HCT116 (cell line): ENCODE results near the gene LRRC32. TPM values are rescaled to one million over a fixed set of nuclear protein-coding genes. Genes with fewer than 3 reads are reported as not detected.

Experiments
- ATAC-seq: fragments of 200-7000 bp; cut with Tn5 transposase; 2 replicates; pipeline ENCODE4 v1.9.1; 2020; ENCODE audit warnings: mild to moderate bottlenecking, moderate library complexity
- BruUV-seq: library from RNA; stranded (reverse); fragments of 400-500 nt; replicated peaks from 2 replicates; lab custom pipeline; 2021; lab: Mats Ljungman, UMichigan
- CTCF ChIA-PET: fragments of 300-600 bp; sonication (Branson Sonifier 250); formaldehyde crosslinking; loops from one replicate; lab custom pipeline; 2021; ENCODE audit warnings: antibody characterized with exemption; lab: Charles Lee
- POLR2A ChIA-PET: fragments of 300-600, 350-600 bp; sonication (Branson Sonifier 250); formaldehyde crosslinking; loops from one replicate; lab custom pipeline; 2021; ENCODE audit warnings: antibody characterized with exemption; lab: Charles Lee
- RAD21 ChIA-PET, 2 experiments: fragments of 300-600 bp; sonication (Branson Sonifier 250); formaldehyde crosslinking; loops; one replicate each; lab custom pipeline; 2023; ENCODE audit warnings: low total read pairs in 2 of 2; ENCODE audit not compliant: uncharacterized antibody in 2 of 2, unreplicated experiment in 2 of 2, low non-redundant PET in 1 of 2; lab: Charles Lee
- DNase-seq: peaks from one replicate; pipeline ENCODE4 v3.0.0-alpha.2; 2010; ENCODE audit warnings: low read depth, low spot score
- H2AFZ ChIP-seq: fragments of 200-600 bp; shearing (Covaris generic), sonication (generic); 2 replicates; pipeline ENCODE4 v1.6.1; 2017; ENCODE audit warnings: low read depth, mixed run types, mixed read lengths, antibody characterized with exemption, low read length; ENCODE audit not compliant: poor library complexity, severe bottlenecking
- H3K27ac ChIP-seq: 2 replicates; pipeline ENCODE4 v1.5.1; 2012; ENCODE audit warnings: low read depth, low read length
- H3K27me3 ChIP-seq: fragments of 200-600 bp; sonication (generic); 2 replicates; pipeline ENCODE4 v1.6.1; 2016; ENCODE audit warnings: mixed run types, low read length, mixed read lengths; ENCODE audit not compliant: insufficient read depth
- H3K36me3 ChIP-seq, 2 experiments: fragments of 200-500 bp in 1 of 2; fragments of 200-600 bp in 1 of 2; sonication (Bioruptor generic) in 1 of 2; sonication (generic) in 1 of 2; 2 replicates each; pipeline versions ENCODE4 v1.5.1 to v1.6.1; 2014 to 2016; ENCODE audit warnings: low read length in 2 of 2, inconsistent platforms in 1 of 2, mixed read lengths in 1 of 2, mixed run types in 1 of 2; ENCODE audit not compliant: insufficient read depth in 2 of 2, control insufficient read depth in 1 of 2
- H3K4me1 ChIP-seq, 2 experiments: fragments of 200-600 bp in 1 of 2; sonication (generic) in 1 of 2; 2 replicates each; pipeline versions ENCODE4 v1.5.1 to v1.6.1; 2012 to 2017; ENCODE audit warnings: low read length in 2 of 2, inconsistent platforms in 1 of 2, mild to moderate bottlenecking in 1 of 2, mixed read lengths in 1 of 2, mixed run types in 1 of 2, moderate library complexity in 1 of 2; ENCODE audit not compliant: insufficient read depth in 2 of 2, control insufficient read depth in 1 of 2
- H3K4me2 ChIP-seq: fragments of 200-600 bp; sonication (generic); 2 replicates; pipeline ENCODE4 v1.6.1; 2017; ENCODE audit warnings: mixed run types, low read length, mixed read lengths
- H3K4me3 ChIP-seq, 2 experiments: fragments of 200-600 bp in 1 of 2; sonication (generic) in 1 of 2; replicated peaks in 1 of 2; 2 replicates each; pipeline ENCODE4 v1.5.1; 2011 to 2016; ENCODE audit warnings: low read length in 2 of 2, control low read depth in 1 of 2, low read depth in 1 of 2, mild to moderate bottlenecking in 1 of 2, mixed read lengths in 1 of 2, mixed run types in 1 of 2
- H3K79me2 ChIP-seq: fragments of 200-600 bp; sonication (generic); 2 replicates; pipeline ENCODE4 v1.6.1; 2017; ENCODE audit warnings: mild to moderate bottlenecking, mixed run types, low read length, moderate library complexity, mixed read lengths; ENCODE audit not compliant: insufficient read depth
- H3K9ac ChIP-seq: fragments of 200-600 bp; sonication (generic); 2 replicates; pipeline ENCODE4 v1.6.1; 2016; ENCODE audit warnings: low read length, mixed read lengths
- H3K9me2 ChIP-seq: fragments of 200-600 bp; sonication (generic), shearing (Covaris generic); 2 replicates; pipeline ENCODE4 v1.6.1; 2017; ENCODE audit warnings: mixed run types, mild to moderate bottlenecking, moderate library complexity; ENCODE audit not compliant: insufficient read depth
- H3K9me3 ChIP-seq, 2 experiments: fragments of 200-500 bp in 1 of 2; fragments of 200-600 bp in 1 of 2; sonication (Bioruptor generic) in 1 of 2; sonication (generic) in 1 of 2; 2 replicates each; pipeline ENCODE4 v1.6.1; 2014 to 2017; ENCODE audit warnings: low read length in 2 of 2, mixed read lengths in 2 of 2, inconsistent platforms in 1 of 2, low read depth in 1 of 2, mild to moderate bottlenecking in 1 of 2, mixed run types in 1 of 2, moderate library complexity in 1 of 2; ENCODE audit not compliant: control insufficient read depth in 1 of 2, insufficient read depth in 1 of 2
- H4K20me1 ChIP-seq: fragments of 200-600 bp; sonication (generic), shearing (Covaris generic); 2 replicates; pipeline ENCODE4 v1.6.1; 2017; ENCODE audit warnings: mixed run types, mild to moderate bottlenecking, moderate library complexity; ENCODE audit not compliant: insufficient read depth
- CEBPB ChIP-seq: IDR thresholded peaks from 2 replicates; pipeline ENCODE4 v1.6.1; 2012; ENCODE audit warnings: low read depth
- EGR1 ChIP-seq: IDR thresholded peaks from 2 replicates; pipeline ENCODE4 v1.6.1; 2012; ENCODE audit warnings: low read depth
- ELF1 ChIP-seq: IDR thresholded peaks from 2 replicates; pipeline ENCODE4 v1.6.1; 2012; ENCODE audit warnings: low read depth, borderline replicate concordance
- EZH2 ChIP-seq: fragments of 200-600 bp; sonication (generic); IDR thresholded peaks from 2 replicates; pipeline ENCODE4 v1.6.1; 2017; ENCODE audit warnings: antibody characterized with exemption, mixed run types
- POLR2AphosphoS5 ChIP-seq: IDR thresholded peaks from 2 replicates; pipeline ENCODE4 v1.6.1; 2011; ENCODE audit warnings: mild to moderate bottlenecking, low read depth, low read length, moderate library complexity
- RAD21 ChIP-seq: IDR thresholded peaks from 2 replicates; pipeline ENCODE4 v1.6.1; 2012; ENCODE audit warnings: low read depth, mild to moderate bottlenecking
- SIN3A ChIP-seq: IDR thresholded peaks from 2 replicates; pipeline ENCODE4 v1.6.1; 2012; ENCODE audit warnings: low read depth
- SRF ChIP-seq: IDR thresholded peaks from 2 replicates; pipeline ENCODE4 v1.6.1; 2012; ENCODE audit warnings: low read depth
- TCF7L2 ChIP-seq: IDR thresholded peaks from 2 replicates; pipeline ENCODE4 v1.7.0; 2011; ENCODE audit warnings: borderline replicate concordance, inconsistent platforms; ENCODE audit not compliant: insufficient read depth, insufficient read length; ENCODE audit errors: extremely low read depth
- YY1 ChIP-seq: IDR thresholded peaks from 2 replicates; pipeline ENCODE4 v1.6.1; 2011; ENCODE audit warnings: low read length, low read depth, moderate library complexity, mild to moderate bottlenecking; ENCODE audit not compliant: insufficient replicate concordance; ENCODE audit errors: extremely low read depth
- intact Hi-C: fragments of 100-400 bp; cut with micrococcal nuclease; formaldehyde crosslinking; loops from 2 replicates; pipeline ENCODE4 v1.10.0; 2022
- total RNA-seq: library from RNA; stranded (reverse); gene quantifications from one replicate; pipeline ENCODE4 v1.2.1, GENCODE V29; 2021; ENCODE audit not compliant: unreplicated experiment

Gene LRRC32
- total RNA-seq, 1 experiment from 2014 or later = 0.54 TPM

DNA sequence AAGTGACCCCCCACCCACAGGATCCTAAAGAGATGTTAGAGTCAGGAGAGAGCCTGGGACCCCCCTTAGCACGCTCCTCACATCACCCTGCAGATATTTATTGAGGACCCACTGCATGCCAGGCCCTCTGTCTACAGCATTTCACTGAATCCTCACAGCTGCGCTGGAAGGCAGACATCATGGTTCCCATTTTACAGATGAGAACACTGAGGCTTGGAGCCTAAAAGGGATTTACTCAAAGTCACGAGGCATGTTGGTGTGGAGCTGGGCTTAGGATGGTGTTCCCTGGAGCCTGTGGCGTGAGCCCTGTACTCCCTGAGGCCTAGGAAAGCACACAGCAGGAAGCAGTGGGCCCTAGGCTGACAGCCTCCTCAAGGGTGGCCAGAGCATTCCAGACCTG lies 39.2 kb upstream of the LRRC32 start:
- H3K9ac ChIP-seq = no peak overlapping the region
- TF ChIP-seq SIN3A (no peak), ELF1 (no peak), RAD21 (no peak), CEBPB (no peak)
- TF ChIP-seq, all 23 proteins: peak for 0
- H4K20me1 ChIP-seq = no peaks in the 10 kb centered on the region
- H3K27me3 ChIP-seq = no peaks in the 10 kb centered on the region
- H3K9me2 ChIP-seq = no peaks in the 10 kb centered on the region
- intact Hi-C loops = no loop called here
- ChIA-PET CTCF (no interaction called here), POLR2A (no interaction called here), RAD21 (no interaction called here)
- H3K4me3 ChIP-seq = no peak overlapping the region
- H2AFZ ChIP-seq = no peak overlapping the region
- H3K9me3 ChIP-seq = no peaks in the 10 kb centered on the region
- no peak overlapping the region for H3K4me2 ChIP-seq
- no peak overlapping the region for H3K27ac ChIP-seq
- ATAC-seq (no peak), DNase-seq (no peak)
- no peaks in the 10 kb centered on the region for H3K79me2 ChIP-seq
- BruUV-seq = no TSS peak
- no peaks in the 10 kb centered on the region for H3K4me1 ChIP-seq
- no peaks in the 10 kb centered on the region for H3K36me3 ChIP-seq

- RAD21 ChIA-PET = no interaction called here
- POLR2A ChIA-PET = no interaction called here
- CTCF ChIA-PET = no interaction called here
Measured at GRCh38 chr11:76708972-76709660, 38.6 kb upstream of the LRRC32 start.

More at GRCh38 chr11:76708972-76709660, 38.6 kb upstream of the LRRC32 start:
- intact Hi-C loops = no loop called here
- H2AFZ ChIP-seq = no peak overlapping the region
- H3K79me2 ChIP-seq = no peaks in the 10 kb centered on the region
- no peaks in the 10 kb centered on the region for H3K9me3 ChIP-seq
- H3K4me2 ChIP-seq = no peak overlapping the region
- no peaks in the 10 kb centered on the region for H3K9me2 ChIP-seq
- TF ChIP-seq YY1 (no peak), POLR2AphosphoS5 (no peak), SRF (no peak), TCF7L2 (no peak), EGR1 (no peak), EZH2 (no peak)
- no peak overlapping the region for H3K9ac ChIP-seq
- H3K4me1 ChIP-seq = no peaks in the 10 kb centered on the region
- no peak overlapping the region for H3K4me3 ChIP-seq
- no peaks in the 10 kb centered on the region for H3K27me3 ChIP-seq
- no peaks in the 10 kb centered on the region for H4K20me1 ChIP-seq
- ATAC-seq = no peak
- DNase-seq = no peak
- no peak overlapping the region for H3K27ac ChIP-seq
- no peaks in the 10 kb centered on the region for H3K36me3 ChIP-seq
- BruUV-seq = no TSS peak
